ENCODE data around the gene TAGAP.

DNA sequence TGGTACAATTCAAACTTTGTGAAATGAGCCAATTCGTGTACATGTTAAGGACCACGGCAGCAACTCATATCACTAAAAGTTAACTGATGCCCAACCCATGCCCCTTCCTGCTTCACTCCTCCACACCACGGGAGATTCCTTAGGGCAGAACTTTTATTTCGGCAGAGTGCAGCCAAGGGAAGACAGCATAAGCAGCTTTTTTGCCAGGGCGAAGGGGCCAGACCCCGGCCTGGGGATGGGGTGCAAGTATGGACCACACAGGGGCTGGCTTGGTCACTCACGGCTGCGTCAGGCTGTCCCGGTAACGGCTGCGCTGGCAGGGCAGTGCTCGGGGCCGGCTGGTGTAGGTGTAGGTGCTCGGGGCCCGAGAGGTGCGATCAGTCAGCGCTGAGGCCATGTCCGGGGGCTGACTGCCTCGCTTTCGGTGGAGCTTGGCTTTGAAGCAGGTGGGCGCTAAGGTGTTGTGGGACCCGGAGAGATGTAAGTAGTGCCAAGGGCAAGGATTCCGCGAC, 45.6 kb downstream of the TAGAP start:
- TF ChIP-seq, protein P1, sequence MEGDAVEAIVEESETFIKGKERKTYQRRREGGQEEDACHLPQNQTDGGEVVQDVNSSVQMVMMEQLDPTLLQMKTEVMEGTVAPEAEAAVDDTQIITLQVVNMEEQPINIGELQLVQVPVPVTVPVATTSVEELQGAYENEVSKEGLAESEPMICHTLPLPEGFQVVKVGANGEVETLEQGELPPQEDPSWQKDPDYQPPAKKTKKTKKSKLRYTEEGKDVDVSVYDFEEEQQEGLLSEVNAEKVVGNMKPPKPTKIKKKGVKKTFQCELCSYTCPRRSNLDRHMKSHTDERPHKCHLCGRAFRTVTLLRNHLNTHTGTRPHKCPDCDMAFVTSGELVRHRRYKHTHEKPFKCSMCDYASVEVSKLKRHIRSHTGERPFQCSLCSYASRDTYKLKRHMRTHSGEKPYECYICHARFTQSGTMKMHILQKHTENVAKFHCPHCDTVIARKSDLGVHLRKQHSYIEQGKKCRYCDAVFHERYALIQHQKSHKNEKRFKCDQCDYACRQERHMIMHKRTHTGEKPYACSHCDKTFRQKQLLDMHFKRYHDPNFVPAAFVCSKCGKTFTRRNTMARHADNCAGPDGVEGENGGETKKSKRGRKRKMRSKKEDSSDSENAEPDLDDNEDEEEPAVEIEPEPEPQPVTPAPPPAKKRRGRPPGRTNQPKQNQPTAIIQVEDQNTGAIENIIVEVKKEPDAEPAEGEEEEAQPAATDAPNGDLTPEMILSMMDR (IDR thresholded peaks at IDR 0.05), result no peak
- no peak for TF ChIP-seq POLR2A (IDR thresholded peaks at IDR 0.05)
